GM19467 (cell line): ENCODE measurements around the gene C8B.

Source experiments
- ATAC-seq: cut with Tn5 transposase; IDR thresholded peaks from one replicate; pipeline ENCODE4 v1.9.1; 2021; ENCODE audit warnings: mild to moderate bottlenecking, moderate library complexity; ENCODE audit not compliant: unreplicated experiment

Gene C8B

DNA sequence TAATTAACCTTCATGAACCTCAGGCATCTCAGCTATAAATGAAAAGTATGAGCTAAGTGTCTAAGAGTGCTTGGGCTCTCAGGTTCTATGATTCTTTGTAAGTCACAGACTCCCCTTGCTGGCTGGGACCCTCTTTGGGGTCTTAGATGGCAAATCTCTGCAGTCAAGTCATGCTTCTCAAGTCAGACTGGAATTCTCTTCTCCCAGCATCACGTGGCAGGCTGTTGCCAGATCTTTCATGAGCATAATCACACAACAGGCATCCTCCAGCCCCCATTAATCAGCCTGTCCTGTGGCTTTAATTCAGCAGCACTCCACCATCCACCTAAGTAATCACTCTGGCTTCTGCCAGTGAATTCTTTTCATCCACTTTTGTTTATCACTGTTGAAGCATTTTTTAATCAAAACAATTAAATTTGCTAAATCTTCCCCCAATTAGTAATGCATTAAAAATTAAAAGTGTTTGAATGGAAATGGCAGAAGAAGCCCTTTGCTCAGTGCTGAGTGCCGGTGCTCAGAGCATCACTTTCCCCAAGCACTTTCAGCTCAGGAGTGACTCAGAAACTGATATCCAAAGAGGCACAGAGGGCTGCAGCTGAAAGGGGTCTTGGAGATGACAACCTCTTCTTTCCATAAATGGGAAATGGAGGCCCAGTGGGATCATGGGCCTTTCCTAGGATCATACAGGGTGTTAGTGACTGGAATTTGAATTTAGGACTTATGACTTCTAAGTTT lies 61.0 kb downstream of the C8B start:
- no peak for ATAC-seq

GRCh38 chr1:56903778-56904177 lies 62.0 kb downstream of the C8B start:
- no peak for ATAC-seq

DNA sequence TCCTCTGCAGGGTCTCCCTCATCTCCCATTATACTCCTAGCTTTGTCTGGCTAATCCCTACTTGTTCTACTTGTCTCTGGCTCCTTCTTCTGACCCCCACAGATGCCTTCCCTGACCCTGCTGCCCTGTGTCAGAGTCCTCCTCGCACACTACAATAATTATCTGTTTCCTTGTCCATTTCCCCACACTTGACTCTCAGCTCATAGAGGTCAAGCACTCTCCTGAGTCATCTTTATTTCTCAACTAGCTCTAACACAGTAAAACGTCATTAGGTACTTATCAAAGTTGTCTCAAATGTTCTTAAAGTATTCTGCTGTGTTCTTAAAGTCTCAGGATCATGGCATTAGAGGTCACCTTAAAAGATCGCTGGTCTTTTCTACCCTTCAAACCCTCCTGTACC lies 64.1 kb downstream of the C8B start:
- no peak for ATAC-seq

DNA sequence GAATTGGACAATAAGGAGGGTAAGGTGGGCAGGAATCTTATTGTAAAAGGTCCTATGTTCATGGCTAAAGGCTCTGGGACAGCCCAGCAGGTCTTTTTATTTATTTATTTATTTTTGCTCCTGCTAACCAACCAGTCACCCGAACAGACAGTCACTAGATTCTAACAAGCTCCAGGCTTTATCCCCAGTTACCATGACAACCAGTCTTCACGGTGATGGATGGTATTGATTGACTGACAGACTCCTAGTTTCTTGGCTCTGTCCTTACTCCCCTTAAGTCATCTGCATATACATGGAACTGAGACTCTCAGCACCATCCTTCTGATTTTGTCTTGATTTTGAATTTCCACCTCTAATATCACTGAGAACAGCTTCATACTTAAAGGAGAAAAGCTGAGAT lies 66.9 kb downstream of the C8B start:
- ATAC-seq: no peak

DNA sequence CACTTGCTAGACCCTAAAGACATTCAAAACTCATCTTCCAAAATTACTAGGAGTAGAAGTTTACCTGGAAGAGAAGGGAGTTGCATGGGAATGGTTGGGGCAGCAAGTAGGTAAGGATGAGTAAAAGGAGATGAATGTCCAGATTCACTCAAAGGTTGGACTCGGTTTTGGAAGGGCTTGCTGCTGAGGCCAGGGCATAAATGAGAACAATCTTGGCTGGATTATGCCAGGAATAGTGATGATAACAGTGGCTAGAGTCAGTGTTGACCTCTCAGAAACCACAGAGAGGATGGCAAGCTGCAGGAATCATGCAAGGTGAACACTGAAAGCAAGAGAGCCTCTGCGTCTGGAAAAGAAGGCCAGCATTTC lies 67.8 kb downstream of the C8B start:
- ATAC-seq: no peak

- ATAC-seq: no peak
Measured at GRCh38 chr1:56897150-56898004, 68.4 kb downstream of the C8B start.

GRCh38 chr1:56894014-56894413 lies 71.8 kb downstream of the C8B start:
- ATAC-seq: no peak

GRCh38 chr1:56890229-56890628 lies 75.6 kb downstream of the C8B start:
- ATAC-seq: no peak

GRCh38 chr1:56881417-56881816 lies 84.4 kb downstream of the C8B start:
- ATAC-seq: no peak

DNA sequence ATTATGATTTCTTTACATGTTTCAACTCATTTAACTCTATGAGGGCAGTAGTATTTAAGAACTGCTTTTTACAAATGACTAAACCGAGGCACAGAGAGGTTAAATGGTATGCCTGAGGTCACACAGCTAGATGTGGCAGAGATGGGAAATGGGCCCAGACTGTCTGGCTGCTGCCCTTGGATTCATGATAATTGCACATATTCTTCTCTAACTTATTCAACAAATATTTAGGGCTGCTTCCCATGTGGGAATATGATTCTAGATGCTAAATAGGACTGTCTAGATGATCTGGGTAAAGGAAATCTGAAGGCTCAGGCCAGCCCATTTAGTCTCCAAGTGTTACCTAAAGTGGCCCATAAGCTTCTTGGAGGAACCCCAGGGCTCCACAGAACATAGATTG lies 85.0 kb downstream of the C8B start:
- no peak for ATAC-seq
